Brain microvascular endothelial cell (primary cell): ENCODE results near the gene TUBB2A.

Source experiments
- DNase-seq: peaks from one replicate; pipeline ENCODE4 v3.0.0-alpha.2; 2020
- H3K27ac ChIP-seq: fragments of 250-450 bp; sonication (Bioruptor Pico); 2 replicates; pipeline ENCODE4 v1.5.1; 2020; ENCODE audit warnings: mild to moderate bottlenecking, moderate library complexity
- H3K27me3 ChIP-seq: fragments of 250-450 bp; sonication (Bioruptor Pico); replicated peaks from 2 replicates; pipeline ENCODE4 v1.5.1; 2020; ENCODE audit warnings: mild to moderate bottlenecking
- H3K36me3 ChIP-seq: fragments of 250-450 bp; sonication (Bioruptor Pico); replicated peaks from 2 replicates; pipeline ENCODE4 v1.5.1; 2020; ENCODE audit warnings: mild to moderate bottlenecking
- H3K4me3 ChIP-seq: 2 replicates; pipeline ENCODE4 v1.5.1; 2011; ENCODE audit warnings: low read depth, mild to moderate bottlenecking, control low read depth, low read length, moderate library complexity
- in situ Hi-C: cut with HindIII; loops from 2 replicates; pipeline ENCODE4 v1.10.0; 2017; ENCODE audit warnings: low sequenced_read_pairs, low pct_ligation_motif_present
- TF ChIP-seq, protein P1 (sequence below): IDR thresholded peaks from 2 replicates; pipeline ENCODE4 v1.5.1; 2011; ENCODE audit warnings: low read depth, mild to moderate bottlenecking, moderate library complexity, low read length, control low read depth, inconsistent platforms; ENCODE audit errors: missing control alignments

Gene TUBB2A

DNA sequence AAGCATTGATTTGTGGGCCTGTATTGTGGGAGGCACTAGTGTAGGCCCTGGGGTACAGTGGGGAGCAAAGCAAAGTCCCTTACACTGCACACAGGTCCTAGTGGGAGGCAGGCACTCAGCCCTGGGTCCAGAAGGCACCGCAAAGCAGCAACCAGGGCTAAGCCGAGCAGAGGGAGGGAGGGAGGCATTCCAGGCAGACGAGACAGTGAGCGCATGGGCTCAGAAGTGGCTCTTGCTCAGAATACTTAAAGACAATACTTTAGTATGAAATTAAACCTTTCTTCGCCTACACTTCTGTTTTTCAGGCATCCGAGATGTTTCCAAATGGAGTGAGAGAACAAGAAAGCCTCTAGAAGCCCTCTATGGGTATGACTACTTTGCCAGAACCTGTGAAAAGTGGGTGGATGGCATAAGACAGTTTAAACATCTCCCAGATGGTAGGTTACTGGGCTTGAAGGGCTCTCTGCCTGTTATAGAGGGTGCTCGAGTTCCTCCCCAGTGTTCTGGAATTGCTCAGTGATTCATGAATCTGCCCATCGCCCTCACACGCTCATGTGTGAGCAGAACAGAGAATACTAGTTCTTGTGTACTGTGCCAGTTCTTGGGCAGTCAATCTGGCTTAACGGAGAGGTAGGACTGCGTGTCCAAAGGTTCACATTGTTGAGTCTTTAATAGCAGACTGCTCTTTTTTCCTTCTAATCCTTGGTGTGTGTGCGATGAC, 20.1 kb downstream of the TUBB2A start:
- H3K27me3 ChIP-seq, result no peaks in the 10 kb centered on the region
- H3K4me3 ChIP-seq, result no peak overlapping the region
- TF ChIP-seq, protein P1, sequence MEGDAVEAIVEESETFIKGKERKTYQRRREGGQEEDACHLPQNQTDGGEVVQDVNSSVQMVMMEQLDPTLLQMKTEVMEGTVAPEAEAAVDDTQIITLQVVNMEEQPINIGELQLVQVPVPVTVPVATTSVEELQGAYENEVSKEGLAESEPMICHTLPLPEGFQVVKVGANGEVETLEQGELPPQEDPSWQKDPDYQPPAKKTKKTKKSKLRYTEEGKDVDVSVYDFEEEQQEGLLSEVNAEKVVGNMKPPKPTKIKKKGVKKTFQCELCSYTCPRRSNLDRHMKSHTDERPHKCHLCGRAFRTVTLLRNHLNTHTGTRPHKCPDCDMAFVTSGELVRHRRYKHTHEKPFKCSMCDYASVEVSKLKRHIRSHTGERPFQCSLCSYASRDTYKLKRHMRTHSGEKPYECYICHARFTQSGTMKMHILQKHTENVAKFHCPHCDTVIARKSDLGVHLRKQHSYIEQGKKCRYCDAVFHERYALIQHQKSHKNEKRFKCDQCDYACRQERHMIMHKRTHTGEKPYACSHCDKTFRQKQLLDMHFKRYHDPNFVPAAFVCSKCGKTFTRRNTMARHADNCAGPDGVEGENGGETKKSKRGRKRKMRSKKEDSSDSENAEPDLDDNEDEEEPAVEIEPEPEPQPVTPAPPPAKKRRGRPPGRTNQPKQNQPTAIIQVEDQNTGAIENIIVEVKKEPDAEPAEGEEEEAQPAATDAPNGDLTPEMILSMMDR, result no peak
- H3K36me3 ChIP-seq, result no peaks in the 10 kb centered on the region
- in situ Hi-C loops, result no loop called here
- no peak for DNase-seq
- H3K27ac ChIP-seq, result no peak overlapping the region

DNA sequence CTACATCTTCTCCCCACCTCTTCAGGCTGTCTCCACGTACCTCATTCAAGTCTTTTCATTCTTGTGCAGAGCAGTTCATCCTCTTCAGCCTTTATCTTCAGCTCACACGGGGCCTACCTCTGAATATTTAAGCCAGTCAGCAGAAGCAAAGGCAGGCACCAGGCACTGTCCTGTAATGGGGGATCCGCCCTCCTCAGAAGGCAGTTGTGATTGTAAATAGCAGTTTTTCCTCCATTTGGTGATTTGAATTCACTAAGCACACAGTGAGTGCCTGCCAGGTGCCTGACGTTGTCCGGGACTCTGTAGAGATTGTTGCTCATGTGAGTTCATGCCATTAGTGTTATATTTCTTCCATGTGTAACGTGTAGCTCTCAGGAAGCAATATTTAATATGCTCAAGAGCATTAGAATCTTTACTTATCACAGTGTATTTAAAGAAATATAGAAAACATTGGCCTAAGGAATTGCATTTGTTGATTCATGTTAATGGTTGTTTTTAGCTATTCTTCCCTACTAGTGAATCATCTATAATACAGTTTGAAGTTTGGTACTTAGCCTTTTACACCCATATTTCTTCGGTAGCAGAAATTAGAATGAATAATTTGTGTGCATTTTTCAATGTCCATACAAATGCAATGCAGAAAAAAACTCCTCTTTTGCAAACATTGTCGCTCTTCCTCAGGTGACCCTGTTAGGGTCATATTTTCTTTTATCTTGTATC, 20.9 kb downstream of the TUBB2A start:
- DNase-seq, result no peak
- no peaks in the 10 kb centered on the region for H3K27me3 ChIP-seq
- in situ Hi-C loops, result no loop called here
- no peak overlapping the region for H3K4me3 ChIP-seq
- H3K36me3 ChIP-seq, result no peaks in the 10 kb centered on the region
- TF ChIP-seq, protein P1, result no peak
- H3K27ac ChIP-seq, result no peak overlapping the region

DNA sequence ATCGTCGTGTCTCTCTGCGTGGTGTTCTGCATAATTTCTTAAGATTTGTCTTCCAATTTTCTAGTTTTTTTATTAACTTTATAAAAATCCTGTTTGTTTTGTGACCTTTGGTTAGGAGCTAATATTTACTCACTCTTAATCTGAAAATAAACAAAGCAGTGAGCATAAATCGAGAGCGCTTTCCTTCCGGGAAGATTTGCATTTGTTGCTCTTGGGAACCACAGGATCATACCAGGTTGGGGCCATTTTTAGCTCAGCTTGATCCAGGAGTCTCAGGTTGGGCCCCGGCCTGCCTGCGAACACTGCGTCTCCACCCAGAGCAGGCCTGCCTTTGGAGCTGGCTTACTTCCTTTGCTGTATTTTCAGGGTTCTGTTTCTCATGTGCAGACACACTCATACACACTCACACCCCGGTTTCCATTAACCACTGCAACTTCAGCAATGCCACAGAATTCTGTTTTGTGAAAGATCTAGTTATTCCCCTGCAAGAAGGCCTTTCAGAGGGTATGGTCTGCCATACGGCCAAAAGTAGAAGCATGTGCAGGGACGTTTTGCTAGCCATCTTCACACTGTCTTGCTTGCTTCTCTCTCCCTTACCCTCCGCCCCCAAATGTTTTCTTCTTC, 21.6 kb downstream of the TUBB2A start:
- H3K4me3 ChIP-seq, result no peak overlapping the region
- no peaks in the 10 kb centered on the region for H3K27me3 ChIP-seq
- TF ChIP-seq, protein P1, result no peak
- H3K36me3 ChIP-seq, result no peaks in the 10 kb centered on the region
- in situ Hi-C loops, result no loop called here
- no peak for DNase-seq
- H3K27ac ChIP-seq, result no peak overlapping the region

DNA sequence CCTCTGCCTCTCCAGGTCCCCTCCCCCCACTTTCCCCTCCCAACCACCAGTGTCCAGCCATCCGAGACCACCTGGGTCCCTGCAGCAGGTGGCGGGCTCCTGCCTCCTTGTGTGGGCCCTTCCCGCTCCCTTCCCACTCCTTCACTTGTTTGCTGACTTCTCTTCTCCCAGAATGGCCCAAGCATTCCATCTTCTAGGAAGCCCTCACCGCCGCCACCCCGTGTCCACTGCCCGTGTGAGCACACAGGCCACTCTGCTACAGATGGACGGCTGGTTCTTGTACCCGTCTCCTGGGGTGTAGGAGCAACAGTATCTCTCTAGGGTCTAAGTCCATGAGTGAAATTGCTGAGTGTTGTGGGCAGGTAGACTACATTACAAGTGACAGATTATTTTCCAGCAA, 23.8 kb downstream of the TUBB2A start:
- no peaks in the 10 kb centered on the region for H3K27me3 ChIP-seq
- H3K27ac ChIP-seq, result no peak overlapping the region
- no peak overlapping the region for H3K4me3 ChIP-seq
- TF ChIP-seq, protein P1, result no peak
- in situ Hi-C loops, result no loop called here
- no peak for DNase-seq
- no peaks in the 10 kb centered on the region for H3K36me3 ChIP-seq

DNA sequence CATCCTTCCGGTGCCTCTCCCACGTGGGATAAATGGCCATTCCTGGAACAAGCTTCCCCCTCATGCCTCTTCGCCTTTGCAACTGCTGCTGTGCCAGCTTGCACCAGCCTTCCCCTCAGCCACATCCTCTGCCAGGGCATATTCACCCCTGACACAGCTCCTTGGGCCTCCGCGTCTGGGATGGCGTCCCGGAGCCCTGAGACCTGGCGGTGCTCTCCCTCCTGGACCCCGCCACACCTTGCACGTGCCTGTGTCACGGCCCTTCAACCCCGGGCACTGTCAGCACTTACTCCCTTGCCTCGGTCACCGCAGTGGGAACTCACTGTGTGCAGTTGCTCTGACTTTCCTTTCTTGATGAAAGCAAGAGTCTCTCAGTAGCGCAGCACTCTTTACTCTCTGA, 25.6 kb downstream of the TUBB2A start:
- H3K4me3 ChIP-seq, result no peak overlapping the region
- no peaks in the 10 kb centered on the region for H3K36me3 ChIP-seq
- no peaks in the 10 kb centered on the region for H3K27me3 ChIP-seq
- TF ChIP-seq, protein P1, result no peak
- H3K27ac ChIP-seq, result no peak overlapping the region
- DNase-seq, result no peak
- in situ Hi-C loops, result no loop called here
